IMR-90 (cell line): ENCODE measurements around the gene SETX. TPM values are rescaled to one million over a fixed set of nuclear protein-coding genes. Genes with fewer than 3 reads are reported as not detected.

Experiments used
- ATAC-seq: fragments of 200-7000 bp; cut with Tn5 transposase; 2 replicates; pipeline ENCODE4 v1.9.1; 2020; ENCODE audit warnings: low read depth, mild to moderate bottlenecking, moderate library complexity
- BruUV-seq: library from RNA; stranded (reverse); fragments of 400-500 nt; replicated peaks from 2 replicates; lab custom pipeline; 2021; lab: Mats Ljungman, UMichigan
- CTCF ChIA-PET: fragments of 300-600 bp; formaldehyde crosslinking; extraction: SDS; loops from one replicate; lab custom pipeline; 2021; ENCODE audit warnings: antibody characterized with exemption; lab: Yijun Ruan, JAX
- POLR2A ChIA-PET: fragments of 300-600 bp; sonication (Branson Sonifier 250); formaldehyde crosslinking; loops from one replicate; lab custom pipeline; 2022; ENCODE audit warnings: antibody characterized with exemption; ENCODE audit not compliant: unreplicated experiment; lab: Charles Lee
- DNase-seq: peaks from one replicate; pipeline ENCODE4 v3.0.0; 2013
- H2AFZ ChIP-seq: replicated peaks from 2 replicates; pipeline ENCODE3; 2013; ENCODE audit warnings: low read length, mild to moderate bottlenecking; ENCODE audit not compliant: poor library complexity
- H2AK5ac ChIP-seq: 2 replicates; pipeline ENCODE4 v1.6.1; 2013; ENCODE audit warnings: low read depth, low read length, inconsistent platforms
- H2AK9ac ChIP-seq: replicated peaks from 2 replicates; pipeline ENCODE3; 2013; ENCODE audit warnings: mild to moderate bottlenecking, low read depth, low read length, moderate library complexity; ENCODE audit not compliant: poor library complexity
- H2BK120ac ChIP-seq: 2 replicates; pipeline ENCODE4 v1.6.1; 2013; ENCODE audit warnings: low read depth, low read length, inconsistent platforms
- H2BK15ac ChIP-seq: 3 replicates; pipeline ENCODE4 v1.6.1; 2013; ENCODE audit warnings: low read depth, low read length, inconsistent platforms
- H2BK20ac ChIP-seq: 2 replicates; pipeline ENCODE4 v1.6.1; 2013; ENCODE audit warnings: low read depth, mild to moderate bottlenecking, inconsistent platforms, low read length, moderate library complexity
- H2BK5ac ChIP-seq: 2 replicates; pipeline ENCODE4 v1.6.1; 2013; ENCODE audit warnings: mild to moderate bottlenecking, low read depth, low read length, inconsistent platforms; ENCODE audit not compliant: poor library complexity, severe bottlenecking
- H3K14ac ChIP-seq: replicated peaks from 2 replicates; pipeline ENCODE4 v1.6.1; 2013; ENCODE audit warnings: low read depth, low read length, inconsistent platforms
- H3K18ac ChIP-seq: 2 replicates; pipeline ENCODE4 v1.6.1; 2013; ENCODE audit warnings: low read depth, low read length, control low read depth
- H3K23ac ChIP-seq: 2 replicates; pipeline ENCODE4 v1.6.1; 2013; ENCODE audit warnings: low read depth, low read length, inconsistent platforms
- H3K27ac ChIP-seq: 2 replicates; pipeline ENCODE4 v1.5.1; 2013; ENCODE audit warnings: mild to moderate bottlenecking, control low read depth, low read length; ENCODE audit not compliant: insufficient read depth
- H3K27me3 ChIP-seq: 2 replicates; pipeline ENCODE4 v1.6.1; 2013; ENCODE audit warnings: low read length; ENCODE audit not compliant: control insufficient read depth, insufficient read depth
- H3K36me3 ChIP-seq: 2 replicates; pipeline ENCODE4 v1.6.1; 2013; ENCODE audit warnings: low read length, mixed read lengths; ENCODE audit not compliant: control insufficient read depth, insufficient read depth
- H3K4ac ChIP-seq: 2 replicates; pipeline ENCODE4 v1.6.1; 2013; ENCODE audit warnings: low read depth, low read length, inconsistent platforms
- H3K4me1 ChIP-seq: 2 replicates; pipeline ENCODE4 v1.6.1; 2013; ENCODE audit warnings: low read length, mixed read lengths; ENCODE audit not compliant: control insufficient read depth, insufficient read depth
- H3K4me2 ChIP-seq: 2 replicates; pipeline ENCODE4 v1.6.1; 2013; ENCODE audit warnings: low read depth, mild to moderate bottlenecking, control low read depth, low read length, moderate library complexity
- H3K4me3 ChIP-seq: 2 replicates; pipeline ENCODE4 v1.5.1; 2013; ENCODE audit warnings: low read depth, mild to moderate bottlenecking, control low read depth, low read length, moderate library complexity; ENCODE audit not compliant: insufficient read depth
- H3K56ac ChIP-seq: 2 replicates; pipeline ENCODE4 v1.6.1; 2013; ENCODE audit warnings: low read length, inconsistent platforms; ENCODE audit not compliant: insufficient read depth; ENCODE audit errors: extremely low read depth
- H3K79me1 ChIP-seq, 2 experiments: 2 replicates each; pipeline ENCODE4 v1.6.1; 2013; ENCODE audit warnings: low read length in 2 of 2, inconsistent platforms in 1 of 2, low read depth in 1 of 2
- H3K9ac ChIP-seq: 2 replicates; pipeline ENCODE4 v1.6.1; 2013; ENCODE audit warnings: low read depth, low read length, control low read depth
- H3K9me1 ChIP-seq: 2 replicates; pipeline ENCODE4 v1.6.1; 2013; ENCODE audit warnings: low read length, inconsistent platforms; ENCODE audit not compliant: insufficient read depth
- H3K9me3 ChIP-seq: 2 replicates; pipeline ENCODE4 v1.6.1; 2013; ENCODE audit warnings: low read length; ENCODE audit not compliant: control insufficient read depth, insufficient read depth
- H4K20me1 ChIP-seq: 2 replicates; pipeline ENCODE4 v1.6.1; 2013; ENCODE audit warnings: low read length, inconsistent platforms; ENCODE audit not compliant: insufficient read depth
- H4K5ac ChIP-seq: 2 replicates; pipeline ENCODE4 v1.6.1; 2013; ENCODE audit warnings: mild to moderate bottlenecking, low read depth, low read length, control low read depth
- H4K8ac ChIP-seq, 2 experiments: 2 replicates each; pipeline ENCODE4 v1.6.1; 2013; ENCODE audit warnings: low read depth in 2 of 2, low read length in 2 of 2, control low read depth in 1 of 2, inconsistent platforms in 1 of 2
- H4K91ac ChIP-seq: 2 replicates; pipeline ENCODE4 v1.6.1; 2013; ENCODE audit warnings: low read depth, low read length, inconsistent platforms; ENCODE audit not compliant: insufficient read depth
- BHLHE40 ChIP-seq: fragments of 150-350 bp; IDR thresholded peaks from 2 replicates; pipeline ENCODE4 v1.6.1; 2016; ENCODE audit warnings: mild to moderate bottlenecking, low read depth, low read length
- CEBPB ChIP-seq: IDR thresholded peaks from 2 replicates; pipeline ENCODE4 v1.6.1; 2012; ENCODE audit warnings: low read depth, low read length, improper control_type of control experiment
- CHD1 ChIP-seq: IDR thresholded peaks from 2 replicates; pipeline ENCODE4 v1.6.1; 2012; ENCODE audit warnings: low read depth, low read length, improper control_type of control experiment
- CTCF ChIP-seq: conservative IDR thresholded peaks from 2 replicates; pipeline ENCODE4 v1.5.1; 2012; ENCODE audit warnings: mild to moderate bottlenecking, low read depth, low read length, improper control_type of control experiment
- FOS ChIP-seq: fragments of 150-350 bp; IDR thresholded peaks from 2 replicates; pipeline ENCODE4 v1.6.1; 2016; ENCODE audit warnings: low read depth, low read length
- MAFK ChIP-seq: IDR thresholded peaks from 2 replicates; pipeline ENCODE4 v1.6.1; 2012; ENCODE audit warnings: low read depth, low read length, improper control_type of control experiment
- MAZ ChIP-seq: IDR thresholded peaks from 2 replicates; pipeline ENCODE4 v1.6.1; 2012; ENCODE audit warnings: low read depth, mild to moderate bottlenecking, low read length, improper control_type of control experiment, moderate library complexity, borderline replicate concordance
- MXI1 ChIP-seq: IDR thresholded peaks from 2 replicates; pipeline ENCODE4 v1.6.1; 2012; ENCODE audit warnings: low read depth, mild to moderate bottlenecking, low read length, moderate library complexity, borderline replicate concordance
- NFE2L2 ChIP-seq: fragments of 150-350 bp; IDR thresholded peaks from 2 replicates; pipeline ENCODE4 v1.6.1; 2016; ENCODE audit warnings: low read depth, mild to moderate bottlenecking, low read length
- POLR2A ChIP-seq: IDR thresholded peaks from 2 replicates; pipeline ENCODE4 v1.6.1; 2012; ENCODE audit warnings: mild to moderate bottlenecking, low read depth, low read length
- RAD21 ChIP-seq: IDR thresholded peaks from 2 replicates; pipeline ENCODE4 v1.6.1; 2012; ENCODE audit warnings: low read length, improper control_type of control experiment
- RCOR1 ChIP-seq: IDR thresholded peaks from 2 replicates; pipeline ENCODE4 v1.6.1; 2012; ENCODE audit warnings: mild to moderate bottlenecking, low read length, improper control_type of control experiment; ENCODE audit not compliant: insufficient replicate concordance
- RFX5 ChIP-seq: IDR thresholded peaks from 2 replicates; pipeline ENCODE4 v1.8.0; 2012; ENCODE audit warnings: low read depth, mild to moderate bottlenecking, low read length, moderate library complexity
- SMC3 ChIP-seq: fragments of 150-350 bp; IDR thresholded peaks from 2 replicates; pipeline ENCODE4 v1.6.1; 2016; ENCODE audit warnings: low read depth, mild to moderate bottlenecking, antibody characterized with exemption, low read length, moderate library complexity
- WGBS, 2 experiments: methylation state at CpG; one replicate each; pipeline versions ENCODE4 v1.1.5 to v1.1.7; 2013; ENCODE audit warnings: missing lambda C conversion rate in 2 of 2; ENCODE audit not compliant: insufficient read length in 1 of 2; ENCODE audit errors: extremely low coverage in 2 of 2; 5-methylcytosine and 5-hydroxymethylcytosine counted together
- dilution Hi-C: fragments of 300-500 bp; cut with HindIII; formaldehyde crosslinking; loops from one replicate; pipeline ENCODE4 v1.14.3; 2018; ENCODE audit warnings: low sequenced_read_pairs; ENCODE audit not compliant: unreplicated experiment
- in situ Hi-C: fragments of 300-500 bp; cut with MboI; formaldehyde crosslinking; loops from 3 replicates; pipeline ENCODE4 v1.14.3; 2019; ENCODE audit warnings: low sequenced_read_pairs, inconsistent platforms, mixed read lengths
- intact Hi-C: fragments of 100-400 bp; cut with micrococcal nuclease; formaldehyde crosslinking; loops from 2 replicates; pipeline ENCODE4 v1.10.0; 2022
- polyA plus RNA-seq, 3 experiments: library from polyadenylated mRNA; depleted of rRNA; stranded (reverse); fragments of >200 nt; gene quantifications; 2 replicates each; pipeline ENCODE4 v1.2.3, GENCODE V29; 2012; ENCODE audit warnings: low replicate concordance in 1 of 3
- total RNA-seq: library from RNA; depleted of rRNA; stranded (reverse); fragments of >200 nt; gene quantifications from 2 replicates; pipeline ENCODE4 v1.2.3, GENCODE V29; 2012
- TF ChIP-seq, protein P1 (sequence below): fragments of 150-350 bp; IDR thresholded peaks from 2 replicates; pipeline ENCODE4 v1.6.1; 2016; ENCODE audit warnings: low read depth, mild to moderate bottlenecking, low read length, moderate library complexity, borderline replicate concordance
- TF ChIP-seq, protein P2 (sequence below): fragments of 150-350 bp; IDR thresholded peaks from 2 replicates; pipeline ENCODE4 v1.6.1; 2017; ENCODE audit warnings: mild to moderate bottlenecking, antibody characterized with exemption, low read length, low read depth

Gene SETX
- total and polyA plus RNA-seq, 2 of the 4 experiments (the other 2 are of a cell fraction): 13.1 to 55.0 TPM

DNA sequence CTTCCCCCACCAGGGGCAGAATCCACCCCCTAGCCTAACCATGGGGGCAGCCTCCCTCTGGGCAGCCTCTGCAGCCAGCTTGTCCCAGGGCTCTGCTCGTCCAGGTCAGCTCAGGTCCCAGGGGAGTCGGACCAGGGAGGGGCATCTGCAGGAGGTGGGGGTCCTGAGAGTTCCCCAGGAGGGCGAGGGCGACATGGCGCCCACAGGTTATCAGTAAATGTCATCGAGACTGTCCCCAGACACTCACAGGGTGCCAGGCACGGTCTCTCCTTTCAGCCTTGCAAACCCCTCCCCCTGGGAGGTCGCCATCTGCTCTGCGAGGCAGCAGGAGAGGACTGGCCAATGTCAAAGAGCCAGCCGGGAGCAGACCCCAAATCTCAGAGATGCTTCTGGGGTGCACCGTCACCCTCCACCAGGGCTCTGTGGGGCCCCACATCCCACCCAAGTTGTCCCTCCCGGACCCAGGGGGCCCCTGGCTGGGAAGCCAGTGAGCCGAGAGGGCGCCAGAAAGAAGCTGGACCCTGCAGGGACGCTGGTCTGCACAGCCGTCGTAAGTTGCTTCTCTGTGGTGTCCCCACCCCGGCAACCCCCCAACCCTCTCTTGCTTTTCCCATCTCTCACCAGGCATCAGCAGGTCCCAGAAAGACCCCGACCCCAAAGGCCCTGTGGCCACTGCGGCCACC is 123.6 kb downstream of the SETX start:
- peaks cover 71% of the 10 kb centered on the region for H3K27me3 ChIP-seq
- H2AK5ac ChIP-seq: no peak overlapping the region
- no peak overlapping the region for H3K9ac ChIP-seq
- no peak overlapping the region for H3K4ac ChIP-seq
- H3K4me1 ChIP-seq: no peaks in the 10 kb centered on the region
- TF ChIP-seq NFE2L2: no peak
- no peak for TF ChIP-seq CTCF
- no peak for TF ChIP-seq POLR2A
- TF ChIP-seq, protein P1, sequence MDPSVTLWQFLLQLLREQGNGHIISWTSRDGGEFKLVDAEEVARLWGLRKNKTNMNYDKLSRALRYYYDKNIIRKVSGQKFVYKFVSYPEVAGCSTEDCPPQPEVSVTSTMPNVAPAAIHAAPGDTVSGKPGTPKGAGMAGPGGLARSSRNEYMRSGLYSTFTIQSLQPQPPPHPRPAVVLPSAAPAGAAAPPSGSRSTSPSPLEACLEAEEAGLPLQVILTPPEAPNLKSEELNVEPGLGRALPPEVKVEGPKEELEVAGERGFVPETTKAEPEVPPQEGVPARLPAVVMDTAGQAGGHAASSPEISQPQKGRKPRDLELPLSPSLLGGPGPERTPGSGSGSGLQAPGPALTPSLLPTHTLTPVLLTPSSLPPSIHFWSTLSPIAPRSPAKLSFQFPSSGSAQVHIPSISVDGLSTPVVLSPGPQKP: no peak
- TF ChIP-seq RAD21: no peak
- TF ChIP-seq CEBPB: no peak
- TF ChIP-seq MXI1: no peak
- TF ChIP-seq RFX5: no peak
- no peak for TF ChIP-seq BHLHE40
- TF ChIP-seq CHD1: no peak
- no peak for TF ChIP-seq MAZ
- TF ChIP-seq, protein P2, sequence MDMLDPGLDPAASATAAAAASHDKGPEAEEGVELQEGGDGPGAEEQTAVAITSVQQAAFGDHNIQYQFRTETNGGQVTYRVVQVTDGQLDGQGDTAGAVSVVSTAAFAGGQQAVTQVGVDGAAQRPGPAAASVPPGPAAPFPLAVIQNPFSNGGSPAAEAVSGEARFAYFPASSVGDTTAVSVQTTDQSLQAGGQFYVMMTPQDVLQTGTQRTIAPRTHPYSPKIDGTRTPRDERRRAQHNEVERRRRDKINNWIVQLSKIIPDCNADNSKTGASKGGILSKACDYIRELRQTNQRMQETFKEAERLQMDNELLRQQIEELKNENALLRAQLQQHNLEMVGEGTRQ: no peak
- no peak for TF ChIP-seq FOS
- no peak for TF ChIP-seq MAFK
- TF ChIP-seq RCOR1: no peak
- TF ChIP-seq SMC3: no peak
- no peak overlapping the region for H3K23ac ChIP-seq
- no peak overlapping the region for H3K18ac ChIP-seq
- POLR2A ChIA-PET: no interaction called here
- no peak overlapping the region for H2BK5ac ChIP-seq
- BruUV-seq: no TSS peak
- WGBS, 2 experiments: 45% methylated on average over 9 of the region's 20 CpGs; no CpG with 5 or more reads in 1 of the 2 experiments
- no peaks in the 10 kb centered on the region for H3K9me3 ChIP-seq
- H3K9me1 ChIP-seq: no peaks in the 10 kb centered on the region
- H3K14ac ChIP-seq: no peak overlapping the region
- no peak overlapping the region for H3K4me2 ChIP-seq
- CTCF ChIA-PET: no interaction called here
- no peak overlapping the region for H2BK20ac ChIP-seq
- ATAC-seq: no peak
- H4K5ac ChIP-seq: no peak overlapping the region
- H3K79me1 ChIP-seq: no peaks in the 10 kb centered on the region
- H3K36me3 ChIP-seq: no peaks in the 10 kb centered on the region
- no peak overlapping the region for H3K56ac ChIP-seq
- no peak overlapping the region for H3K27ac ChIP-seq
- H3K4me3 ChIP-seq: no peak overlapping the region
- no peak overlapping the region for H2AK9ac ChIP-seq
- no peak overlapping the region for H4K8ac ChIP-seq
- no peak overlapping the region for H2AFZ ChIP-seq
- dilution Hi-C loops: no loop called here
- H4K20me1 ChIP-seq: no peaks in the 10 kb centered on the region; the same call in 1 of the 2 replicates
- H2BK15ac ChIP-seq: no peak overlapping the region
- intact Hi-C loops: no loop called here
- DNase-seq: no peak
- no peak overlapping the region for H4K91ac ChIP-seq
- H2BK120ac ChIP-seq: no peak overlapping the region
- in situ Hi-C loops: no loop called here
